ENCODE measurements around the gene ZC3HAV1L.

DNA sequence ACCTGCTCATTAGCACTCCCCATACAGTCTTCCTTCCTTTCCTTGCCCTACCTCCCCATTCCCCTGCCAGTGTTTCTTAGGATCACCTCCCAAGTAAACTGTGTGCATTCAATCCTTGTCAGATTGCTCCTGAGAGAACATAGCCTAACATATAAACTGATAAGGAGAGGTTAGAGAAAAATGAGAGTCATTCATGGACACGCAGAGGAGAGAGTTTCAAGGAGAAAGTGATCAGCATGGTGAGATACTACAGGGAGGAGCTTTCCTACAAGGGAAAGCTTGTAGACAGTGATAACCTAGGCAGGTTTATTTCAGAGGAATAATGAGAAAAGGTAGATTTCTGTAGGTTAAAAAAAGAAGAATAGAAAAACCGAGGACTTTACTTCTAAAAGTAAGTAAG is 2.8 kb upstream of the ZC3HAV1L start:
- TF ChIP-seq, protein P1, sequence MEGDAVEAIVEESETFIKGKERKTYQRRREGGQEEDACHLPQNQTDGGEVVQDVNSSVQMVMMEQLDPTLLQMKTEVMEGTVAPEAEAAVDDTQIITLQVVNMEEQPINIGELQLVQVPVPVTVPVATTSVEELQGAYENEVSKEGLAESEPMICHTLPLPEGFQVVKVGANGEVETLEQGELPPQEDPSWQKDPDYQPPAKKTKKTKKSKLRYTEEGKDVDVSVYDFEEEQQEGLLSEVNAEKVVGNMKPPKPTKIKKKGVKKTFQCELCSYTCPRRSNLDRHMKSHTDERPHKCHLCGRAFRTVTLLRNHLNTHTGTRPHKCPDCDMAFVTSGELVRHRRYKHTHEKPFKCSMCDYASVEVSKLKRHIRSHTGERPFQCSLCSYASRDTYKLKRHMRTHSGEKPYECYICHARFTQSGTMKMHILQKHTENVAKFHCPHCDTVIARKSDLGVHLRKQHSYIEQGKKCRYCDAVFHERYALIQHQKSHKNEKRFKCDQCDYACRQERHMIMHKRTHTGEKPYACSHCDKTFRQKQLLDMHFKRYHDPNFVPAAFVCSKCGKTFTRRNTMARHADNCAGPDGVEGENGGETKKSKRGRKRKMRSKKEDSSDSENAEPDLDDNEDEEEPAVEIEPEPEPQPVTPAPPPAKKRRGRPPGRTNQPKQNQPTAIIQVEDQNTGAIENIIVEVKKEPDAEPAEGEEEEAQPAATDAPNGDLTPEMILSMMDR (IDR thresholded peaks at IDR 0.05; ENCODE audit: low read length): no peak
- no peak for TF ChIP-seq EZH2 (IDR thresholded peaks at IDR 0.05; ENCODE audit: borderline replicate concordance, low read length)

Measured in OCI-LY1 (cell line).